Panc1 (cell line): ENCODE results near the gene PHF23. TPM values are rescaled to one million over a fixed set of nuclear protein-coding genes. Genes with fewer than 3 reads are reported as not detected.

ENCODE experiments used
- ATAC-seq: fragments of 200-7000 bp; cut with Tn5 transposase; 2 replicates; pipeline ENCODE4 v1.9.1; 2020; ENCODE audit warnings: mild to moderate bottlenecking, moderate library complexity
- BruUV-seq: library from RNA; stranded (reverse); fragments of 400-500 nt; replicated peaks from 2 replicates; lab custom pipeline; 2021; lab: Mats Ljungman, UMichigan
- CTCF ChIA-PET: fragments of 300-600 bp; sonication (Branson Sonifier 250); formaldehyde crosslinking; loops from one replicate; lab custom pipeline; 2022; ENCODE audit warnings: antibody characterized with exemption; lab: Charles Lee
- POLR2A ChIA-PET: fragments of 300-600 bp; sonication (Branson Sonifier 250); formaldehyde crosslinking; loops from one replicate; lab custom pipeline; 2022; ENCODE audit warnings: antibody characterized with exemption; lab: Charles Lee
- DNase-seq: peaks from one replicate; pipeline ENCODE4 v3.0.0-alpha.2; 2010; ENCODE audit warnings: low read depth, low spot score
- H3K27ac ChIP-seq: 2 replicates; pipeline ENCODE4 v1.5.1; 2011; ENCODE audit warnings: mild to moderate bottlenecking, low read length, inconsistent platforms
- H3K27me3 ChIP-seq: fragments of 200-500 bp; sonication (Bioruptor generic); 2 replicates; pipeline ENCODE4 v1.6.0; 2014; ENCODE audit warnings: low read length, inconsistent platforms; ENCODE audit not compliant: control insufficient read depth, insufficient read depth
- H3K36me3 ChIP-seq: fragments of 200-500 bp; sonication (Bioruptor generic); 2 replicates; pipeline ENCODE4 v1.5.1; 2014; ENCODE audit warnings: inconsistent platforms, mild to moderate bottlenecking, low read length, moderate library complexity; ENCODE audit not compliant: control insufficient read depth, insufficient read depth
- H3K4me1 ChIP-seq: 2 replicates; pipeline ENCODE4 v1.5.1; 2011; ENCODE audit warnings: inconsistent platforms, mild to moderate bottlenecking, low read length, moderate library complexity; ENCODE audit not compliant: control insufficient read depth, insufficient read depth
- H3K4me3 ChIP-seq, 2 experiments: 2 replicates each; pipeline ENCODE4 v1.5.1; 2011 to 2012; ENCODE audit warnings: low read depth in 2 of 2, low read length in 2 of 2, mild to moderate bottlenecking in 2 of 2, inconsistent platforms in 1 of 2, moderate library complexity in 1 of 2
- H3K9me3 ChIP-seq: fragments of 200-500 bp; sonication (Bioruptor generic); 2 replicates; pipeline ENCODE4 v1.5.1; 2014; ENCODE audit warnings: low read depth, mild to moderate bottlenecking, inconsistent platforms, low read length, moderate library complexity; ENCODE audit not compliant: control insufficient read depth, insufficient read depth
- CTCF ChIP-seq: fragments of 450-650 bp; IDR thresholded peaks from 2 replicates; pipeline ENCODE4 v1.5.1; 2017; ENCODE audit warnings: mild to moderate bottlenecking
- POLR2AphosphoS5 ChIP-seq: IDR thresholded peaks from 2 replicates; pipeline ENCODE4 v1.6.1; 2012; ENCODE audit warnings: mild to moderate bottlenecking, low read depth, low read length, moderate library complexity
- REST ChIP-seq, 2 experiments: IDR thresholded peaks; 2 replicates each; pipeline ENCODE4 v1.6.1; 2011 to 2012; ENCODE audit warnings: low read depth in 2 of 2, control low read depth in 1 of 2, low read length in 1 of 2, mild to moderate bottlenecking in 1 of 2, moderate library complexity in 1 of 2; ENCODE audit not compliant: insufficient read depth in 1 of 2
- SIN3A ChIP-seq: IDR thresholded peaks from 2 replicates; pipeline ENCODE4 v1.6.1; 2012; ENCODE audit warnings: low read depth, mild to moderate bottlenecking, low read length, moderate library complexity, borderline replicate concordance; ENCODE audit not compliant: insufficient read depth
- TCF7L2 ChIP-seq: IDR thresholded peaks from 2 replicates; pipeline ENCODE4 v1.6.1; 2011; ENCODE audit warnings: mild to moderate bottlenecking, low read depth, low read length, inconsistent platforms
- in situ Hi-C: cut with HindIII; loops from 2 replicates; pipeline ENCODE4 v1.10.0; 2016; ENCODE audit warnings: low sequenced_read_pairs, low pct_unique_long_range_greater_than_20kb
- intact Hi-C: fragments of 100-400 bp; cut with micrococcal nuclease; formaldehyde crosslinking; loops from one replicate; pipeline ENCODE4 v1.10.0; 2022; ENCODE audit not compliant: unreplicated experiment
- total RNA-seq: library from RNA; stranded (reverse); gene quantifications from one replicate; pipeline ENCODE4 v1.2.1, GENCODE V29; 2021; ENCODE audit not compliant: unreplicated experiment

Gene PHF23
- total RNA-seq, 1 experiment from 2014 or later = 69.3 TPM

GRCh38 chr17:7216242-7217112 lies 22.8 kb downstream of the PHF23 start:
- Histone ChIP-seq H3K9me3 (no peaks in the 10 kb centered on the region), H3K27me3 (no peaks in the 10 kb centered on the region), H3K4me1 (peaks cover 36% of the 10 kb centered on the region), H3K27ac (peak overlapping the region; percentile 73), H3K4me3 (peak overlapping the region; percentile 53 to 67), H3K36me3 (peaks cover 5% of the 10 kb centered on the region; the same call in 1 of the 2 replicates)
- in situ Hi-C loops (no loop called here), intact Hi-C loops (no loop called here)
- DNase-seq (no peak), ATAC-seq (no peak)
- CTCF ChIA-PET = interaction anchor here (0.6 kb wide), 2 partner anchors 123 to 170 kb away, joined by 10 to 12 read pairs; no protein-coding TSS in a partner anchor
- TF ChIP-seq TCF7L2 (no peak), REST (IDR thresholded peaks at IDR 0.05; ENCODE audit: insufficient read depth in 1 of 2, low read depth in 2 of 2, low read length in 1 of 2) (no peak), POLR2AphosphoS5 (no peak), SIN3A (no peak), CTCF (no peak)
- POLR2A ChIA-PET = interaction anchor here (0.6 kb wide), 1 partner anchor 88 kb away, joined by 25 read pairs; no protein-coding TSS in a partner anchor
- TSS peak; percentile 55 for BruUV-seq

GRCh38 chr17:7215652-7216180 lies 23.5 kb downstream of the PHF23 start:
- peak overlapping the region; percentile 53 to 70 for H3K4me3 ChIP-seq
- in situ Hi-C loops (no loop called here), intact Hi-C loops (no loop called here)
- TF ChIP-seq REST (IDR thresholded peaks at IDR 0.05; ENCODE audit: insufficient read depth in 1 of 2, low read depth in 2 of 2, low read length in 1 of 2) = no peak
- no peak for TF ChIP-seq POLR2AphosphoS5
- TF ChIP-seq CTCF = no peak
- no peak for TF ChIP-seq SIN3A
- no peak for TF ChIP-seq TCF7L2
- H3K4me1 ChIP-seq = peaks cover 29% of the 10 kb centered on the region
- ChIA-PET CTCF (interaction anchor here (0.5 to 0.6 kb wide), 3 partner anchors 38 to 169 kb away, joined by 3 to 12 read pairs (median 10); no protein-coding TSS in a partner anchor), POLR2A (interaction anchor here (0.6 kb wide), 1 partner anchor 89 kb away, joined by 25 read pairs; no protein-coding TSS in a partner anchor)
- H3K36me3 ChIP-seq = peaks cover 5% of the 10 kb centered on the region; the same call in 1 of the 2 replicates
- no peaks in the 10 kb centered on the region for H3K9me3 ChIP-seq
- H3K27me3 ChIP-seq = no peaks in the 10 kb centered on the region
- H3K27ac ChIP-seq = peak overlapping the region; percentile 73
- DNase-seq (no peak), ATAC-seq (no peak)
- no TSS peak for BruUV-seq
